HFFc6 (cell line): Measurements from ENCODE around the gene ANKRD6. TPM values are rescaled to one million over a fixed set of nuclear protein-coding genes. Genes with fewer than 3 reads are reported as not detected.

Experiments used
- DNase-seq: peaks from one replicate; pipeline ENCODE4 v3.0.0-alpha.2; 2018
- H3K27ac Mint-ChIP-seq: 2 replicates; pipeline ENCODE4 v1.8.0; 2020; ENCODE audit warnings: mild to moderate bottlenecking, mixed read lengths
- H3K27me3 Mint-ChIP-seq: 2 replicates; pipeline ENCODE4 v1.8.0; 2021; ENCODE audit warnings: mild to moderate bottlenecking, moderate library complexity, mixed read lengths; ENCODE audit not compliant: insufficient read depth
- H3K36me3 Mint-ChIP-seq: 2 replicates; pipeline ENCODE4 v1.8.0; 2021; ENCODE audit warnings: low read depth, mixed read lengths
- H3K4me1 Mint-ChIP-seq: 2 replicates; pipeline ENCODE4 v1.8.0; 2020; ENCODE audit warnings: low read depth, mixed read lengths
- H3K4me3 Mint-ChIP-seq: 2 replicates; pipeline ENCODE4 v1.8.0; 2020; ENCODE audit warnings: mild to moderate bottlenecking, moderate library complexity, mixed read lengths
- H3K9me3 Mint-ChIP-seq: 2 replicates; pipeline ENCODE4 v1.8.0; 2020; ENCODE audit warnings: mild to moderate bottlenecking, mixed read lengths
- CTCF ChIP-seq: fragments of 200-600 bp; sonication (generic); IDR thresholded peaks from 2 replicates; pipeline ENCODE4 v1.5.0; 2021; ENCODE audit warnings: antibody characterized with exemption, mild to moderate bottlenecking
- total RNA-seq, 6 experiments: library from RNA; stranded (reverse); fragmentation: NEBNext Ultra II Directional; extraction: Animal tissue kit (Norgen Biotek cat#: 25700); gene quantifications; 2 replicates in 1 of 6; 3 replicates in 5 of 6; pipeline ENCODE4 v1.2.3, GENCODE V29; 2021

Gene ANKRD6
- total RNA-seq, 6 experiments from 2014 or later, result not detected

- Mint-ChIP-seq H3K27ac (no peak overlapping the region), H3K4me1 (no peaks in the 10 kb centered on the region)
Measured at GRCh38 chr6:89501222-89501621, 68.3 kb downstream of the ANKRD6 start.

GRCh38 chr6:89501753-89502152 is 68.8 kb downstream of the ANKRD6 start:
- H3K36me3 Mint-ChIP-seq, result no peaks in the 10 kb centered on the region
- H3K27ac Mint-ChIP-seq, result no peak overlapping the region
- no peaks in the 10 kb centered on the region for H3K9me3 Mint-ChIP-seq
- no peaks in the 10 kb centered on the region for H3K4me1 Mint-ChIP-seq
- H3K4me3 Mint-ChIP-seq, result no peak overlapping the region
- TF ChIP-seq CTCF, result no peak
- no peak for DNase-seq
- H3K27me3 Mint-ChIP-seq, result peaks cover 9% of the 10 kb centered on the region

More at GRCh38 chr6:89501222-89501621, 68.3 kb downstream of the ANKRD6 start:
- H3K27me3 Mint-ChIP-seq, result peaks cover 10% of the 10 kb centered on the region
- TF ChIP-seq CTCF, result no peak
- no peak overlapping the region for H3K4me3 Mint-ChIP-seq
- H3K36me3 Mint-ChIP-seq, result no peaks in the 10 kb centered on the region
- H3K9me3 Mint-ChIP-seq, result no peaks in the 10 kb centered on the region
- no peak for DNase-seq

- Mint-ChIP-seq H3K36me3 (no peaks in the 10 kb centered on the region), H3K27ac (no peak overlapping the region), H3K4me1 (no peaks in the 10 kb centered on the region), H3K27me3 (peaks cover 6% of the 10 kb centered on the region), H3K9me3 (no peaks in the 10 kb centered on the region), H3K4me3 (no peak overlapping the region)
- TF ChIP-seq CTCF, result no peak
- DNase-seq, result no peak
Measured at GRCh38 chr6:89503641-89504040, 70.7 kb downstream of the ANKRD6 start.

- no peak overlapping the region for H3K27ac Mint-ChIP-seq
- no peak for DNase-seq
- no peak overlapping the region for H3K4me3 Mint-ChIP-seq
- peaks cover 2% of the 10 kb centered on the region; the same call in 1 of the 2 replicates for H3K27me3 Mint-ChIP-seq
- no peaks in the 10 kb centered on the region for H3K36me3 Mint-ChIP-seq
- H3K4me1 Mint-ChIP-seq, result no peaks in the 10 kb centered on the region
- H3K9me3 Mint-ChIP-seq, result no peaks in the 10 kb centered on the region
- no peak for TF ChIP-seq CTCF
Measured at GRCh38 chr6:89505847-89506246, 72.9 kb downstream of the ANKRD6 start.

GRCh38 chr6:89506716-89507617 is 74.0 kb downstream of the ANKRD6 start:
- H3K27ac Mint-ChIP-seq, result no peak overlapping the region

More at GRCh38 chr6:89506716-89507617, 74.0 kb downstream of the ANKRD6 start:
- no peak for DNase-seq
- H3K36me3 Mint-ChIP-seq, result no peaks in the 10 kb centered on the region
- no peaks in the 10 kb centered on the region for H3K9me3 Mint-ChIP-seq
- H3K4me1 Mint-ChIP-seq, result no peaks in the 10 kb centered on the region
- no peaks in the 10 kb centered on the region for H3K27me3 Mint-ChIP-seq
- no peak for TF ChIP-seq CTCF
- no peak overlapping the region for H3K4me3 Mint-ChIP-seq
